T-helper 9 cell (primary cell): Measurements from ENCODE around the gene SPRR2A.
"Not testable (repeated sequence)": the region's sequence is repeated elsewhere in the genome, so short reads cannot be mapped to it uniquely, and the experiment has no call there.

Source experiments
- DNase-seq: peaks from one replicate; pipeline ENCODE4 v3.0.0-alpha.2; 2020
- total RNA-seq, 2 donors: gene quantifications; one replicate each; lab custom pipeline; 2026; lab: John Stamatoyannopoulos, UW

The SPRR2A gene
- 0 reads per million in 2 donors for total RNA-seq

DNA sequence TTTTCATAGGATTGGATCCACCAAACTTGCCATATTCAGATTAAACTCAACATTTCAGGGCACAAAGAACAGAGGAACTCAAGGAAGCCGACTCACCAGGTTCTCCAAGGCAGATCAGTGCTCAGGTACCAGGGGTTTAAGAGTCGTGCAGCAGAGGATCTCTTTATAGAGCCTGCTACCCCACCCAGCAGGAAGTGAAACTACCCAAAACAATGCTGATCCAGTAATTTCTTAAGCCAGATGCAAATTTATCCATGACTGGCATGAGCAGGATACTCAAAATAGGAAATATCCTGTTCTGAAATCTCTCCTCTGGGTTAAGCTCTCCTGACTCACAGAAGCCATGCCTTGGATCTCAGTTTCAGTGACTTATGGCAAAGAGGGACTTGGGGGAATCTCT lies at the start of gene SPRR2A:
Gene SPRR2A (minus strand): TSS at position 138 of the 400 bp plus-strand sequence. CDS start 777 bp downstream, outside the sequence.
- DNase-seq, result no peak

DNA sequence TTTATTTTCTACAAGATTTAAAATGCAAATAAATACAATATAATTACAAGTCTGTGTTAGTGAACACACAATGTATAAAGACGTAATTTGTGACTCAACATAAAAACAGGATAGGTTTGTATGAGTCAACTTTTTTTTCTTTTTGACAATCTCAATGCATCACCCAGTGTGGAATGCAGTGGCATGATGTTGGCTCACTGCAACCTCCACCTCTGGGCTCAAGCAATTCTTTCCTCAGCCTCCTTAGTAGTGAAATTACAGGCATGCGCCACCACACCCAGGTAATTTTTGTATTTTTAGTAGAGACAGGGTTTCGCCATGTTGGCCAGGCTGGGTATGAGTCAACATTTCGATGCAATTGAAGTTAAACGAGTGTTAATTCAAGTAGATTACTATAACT lies 42.9 kb upstream of the SPRR2A start:
- DNase-seq, result no peak

DNA sequence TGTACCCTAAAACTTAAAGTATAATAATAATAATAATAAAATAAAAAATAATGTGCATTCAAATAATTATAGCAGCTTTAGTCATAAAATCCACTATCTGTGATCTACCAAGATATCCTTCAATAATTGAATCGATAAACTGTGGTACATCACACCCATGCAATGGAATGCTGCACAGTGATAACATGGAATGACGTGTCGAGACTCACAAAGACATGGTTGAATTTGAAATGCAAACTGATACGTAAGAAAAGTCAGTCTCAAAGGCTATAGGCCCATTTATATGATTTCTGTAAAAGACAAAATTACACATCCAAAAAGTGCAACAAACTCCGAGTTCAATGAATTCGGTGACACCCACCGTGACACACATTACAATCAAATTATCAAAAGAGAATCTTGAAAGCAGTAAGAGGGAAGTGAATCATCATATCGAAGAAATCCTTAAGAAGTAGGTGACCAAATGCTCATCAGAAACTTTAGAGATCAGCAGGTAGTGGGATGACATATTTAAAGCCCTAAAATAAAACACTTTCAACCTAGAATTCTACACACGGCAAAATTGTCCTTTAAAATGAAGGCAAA lies 42.2 kb upstream of the SPRR2A start:
- no peak for DNase-seq

DNA sequence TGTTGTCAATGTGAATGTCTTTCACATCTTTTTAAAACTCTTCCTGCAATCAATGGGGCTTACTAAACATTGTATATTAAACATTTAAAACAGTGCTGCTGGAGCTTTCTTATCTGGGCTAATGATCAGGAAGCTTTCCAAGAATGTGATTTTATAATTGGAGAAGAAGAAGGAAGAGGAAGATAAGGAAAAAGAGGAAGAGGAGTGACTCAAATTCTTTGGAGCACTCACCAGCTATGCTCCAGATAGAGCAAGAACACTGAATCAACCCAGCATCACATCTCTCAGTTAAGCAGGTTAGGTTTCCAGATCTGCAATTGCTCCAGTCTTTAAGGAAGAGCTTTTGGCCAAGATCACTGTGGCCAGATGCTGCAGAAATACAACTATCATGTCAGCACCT lies 38.5 kb upstream of the SPRR2A start:
- no peak for DNase-seq

DNA sequence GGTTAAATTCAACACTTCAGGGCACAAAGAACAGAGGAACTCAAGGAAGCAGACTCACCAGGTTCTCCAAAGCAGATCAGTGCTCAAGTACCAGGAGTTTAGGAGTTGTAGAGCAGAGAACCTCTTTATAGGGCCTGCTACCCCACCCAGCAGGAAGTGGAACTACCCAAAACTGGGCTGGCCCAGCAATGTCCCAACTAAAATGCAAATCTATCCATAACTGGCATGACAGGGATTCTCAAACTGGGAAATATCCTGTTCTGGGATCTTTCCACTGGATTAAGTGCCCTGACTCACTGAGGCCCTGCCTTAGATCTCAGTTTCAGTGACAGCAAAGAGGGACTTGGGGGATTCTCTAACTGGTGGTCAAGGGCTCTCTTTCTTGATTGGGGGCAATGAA lies 37.1 kb upstream of the SPRR2A start, which contains the start of gene SPRR2E:
Gene SPRR2E (minus strand): TSS at position 101 of the 400 bp plus-strand sequence. CDS start 775 bp downstream, outside the sequence.
- no peak for DNase-seq

DNA sequence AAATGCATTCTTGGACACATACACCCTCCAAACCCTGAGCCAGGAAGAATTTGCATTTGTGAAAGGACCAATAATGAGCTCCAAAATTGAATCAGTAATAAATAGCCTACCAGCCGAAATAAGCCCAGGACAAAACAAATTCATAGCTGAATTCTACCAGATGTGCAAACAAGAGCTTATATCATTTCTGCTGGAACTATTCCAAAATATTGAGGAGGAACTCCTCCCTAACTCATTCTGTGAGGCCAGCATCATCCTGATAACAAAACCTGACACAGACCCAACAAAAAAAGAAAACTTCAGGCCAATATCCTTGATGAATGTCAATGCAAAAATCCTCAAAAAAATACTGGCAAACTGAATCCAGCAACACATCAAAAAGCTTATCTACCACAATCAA lies 30.3 kb upstream of the SPRR2A start:
- DNase-seq, result no peak

DNA sequence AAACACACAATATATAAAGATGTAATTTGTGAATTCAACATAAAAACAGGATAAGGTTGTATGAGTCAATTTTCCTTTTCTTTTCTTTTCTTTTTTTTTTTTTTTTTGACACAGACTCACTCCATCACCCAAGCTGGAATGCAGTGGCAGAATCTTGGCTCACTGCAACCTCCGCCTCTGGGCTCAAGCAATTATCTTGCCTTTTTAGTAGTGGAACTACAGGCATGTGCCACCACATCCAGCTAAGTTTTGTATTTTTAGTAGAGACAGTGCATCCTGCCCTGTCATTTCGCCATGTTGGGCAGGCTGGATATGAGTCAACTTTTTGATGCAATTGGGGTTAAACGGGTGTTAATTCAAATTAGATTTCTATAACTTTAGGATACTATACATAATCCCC lies 24.4 kb upstream of the SPRR2A start:
- no peak for DNase-seq

DNA sequence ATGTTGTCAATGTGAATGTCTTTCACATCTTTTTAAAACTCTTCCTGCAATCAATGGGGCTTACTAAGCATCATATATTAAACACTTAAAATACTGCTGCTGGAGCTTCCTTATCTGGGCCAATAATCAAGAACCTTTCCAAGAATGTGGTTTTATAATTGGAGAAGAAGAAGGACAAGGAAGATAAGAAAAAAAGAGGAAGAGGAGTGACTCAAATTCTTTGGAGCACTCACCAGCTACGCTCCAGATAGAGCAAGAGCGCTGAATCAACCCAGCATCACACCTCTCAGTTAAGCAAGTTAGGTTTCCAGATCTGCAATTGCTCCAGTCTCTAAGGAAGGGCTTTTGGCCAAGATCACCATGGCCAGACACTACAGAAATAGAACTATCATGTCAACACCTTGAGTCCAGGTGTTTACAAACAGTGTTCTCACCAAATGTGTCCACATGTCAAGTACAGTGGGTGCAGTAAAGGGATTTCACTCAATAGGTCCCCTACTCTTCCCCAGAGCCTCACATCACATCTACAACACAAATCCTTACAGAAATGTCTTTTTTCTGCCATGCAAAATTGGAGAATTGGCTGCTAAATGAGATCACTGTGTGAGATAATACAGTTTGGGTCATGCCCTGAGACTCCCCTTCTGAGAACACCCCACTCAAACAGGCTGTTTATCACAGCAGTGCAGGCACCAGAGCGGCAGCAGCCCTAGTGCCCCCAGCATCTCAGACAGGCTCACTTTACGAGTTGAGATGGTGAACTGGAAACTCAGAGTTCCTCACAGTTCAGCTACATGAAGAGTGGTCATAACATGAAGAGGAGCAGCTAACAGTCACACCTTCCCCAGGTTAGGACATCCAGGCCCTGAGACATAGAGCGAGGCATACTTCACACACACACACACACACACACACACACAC lies 15.8 kb upstream of the SPRR2A start:
- no peak for DNase-seq

DNA sequence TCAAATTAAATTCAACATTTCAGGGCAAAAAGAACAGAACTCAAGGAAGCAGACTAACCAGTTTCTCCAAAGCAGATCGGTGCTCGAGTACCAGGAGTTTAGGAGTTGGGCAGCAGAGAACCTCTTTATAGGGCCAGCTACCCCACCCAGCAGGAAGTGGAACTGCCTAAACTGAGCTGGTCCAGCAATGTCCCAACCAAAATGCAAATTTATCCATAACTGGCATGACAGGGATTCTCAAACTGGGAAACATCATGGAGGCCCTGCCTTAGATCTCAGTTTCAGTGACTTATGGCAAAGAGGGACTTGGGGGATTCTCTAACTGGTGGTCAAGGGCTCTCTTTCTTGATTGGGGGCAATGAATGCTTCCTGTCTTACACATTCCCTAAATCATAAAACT lies 14.2 kb upstream of the SPRR2A start, which contains the start of gene SPRR2B:
Gene SPRR2B (minus strand): TSS at position 101 of the 400 bp plus-strand sequence. CDS start 772 bp downstream, outside the sequence.
- no peak for DNase-seq

DNA sequence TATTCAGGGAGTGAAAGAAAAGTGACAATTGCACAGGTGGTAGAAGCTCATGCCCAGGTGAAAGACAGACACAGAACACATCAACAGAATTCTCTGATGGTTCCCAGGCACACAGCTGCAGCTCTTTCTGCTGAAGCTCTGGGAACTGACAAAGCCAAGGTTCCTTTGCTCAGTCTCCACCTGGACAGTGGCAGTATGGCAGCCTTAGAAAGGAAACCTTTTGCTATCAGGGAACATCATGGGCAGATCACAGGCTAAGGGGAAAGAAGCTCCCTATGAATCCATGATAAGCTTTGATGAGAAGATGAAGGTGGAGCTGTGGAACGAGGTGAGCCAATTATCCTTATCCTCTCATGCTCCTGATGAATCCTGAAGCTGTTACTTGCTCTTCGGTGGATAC lies 12.9 kb upstream of the SPRR2A start:
- no peak for DNase-seq

DNA sequence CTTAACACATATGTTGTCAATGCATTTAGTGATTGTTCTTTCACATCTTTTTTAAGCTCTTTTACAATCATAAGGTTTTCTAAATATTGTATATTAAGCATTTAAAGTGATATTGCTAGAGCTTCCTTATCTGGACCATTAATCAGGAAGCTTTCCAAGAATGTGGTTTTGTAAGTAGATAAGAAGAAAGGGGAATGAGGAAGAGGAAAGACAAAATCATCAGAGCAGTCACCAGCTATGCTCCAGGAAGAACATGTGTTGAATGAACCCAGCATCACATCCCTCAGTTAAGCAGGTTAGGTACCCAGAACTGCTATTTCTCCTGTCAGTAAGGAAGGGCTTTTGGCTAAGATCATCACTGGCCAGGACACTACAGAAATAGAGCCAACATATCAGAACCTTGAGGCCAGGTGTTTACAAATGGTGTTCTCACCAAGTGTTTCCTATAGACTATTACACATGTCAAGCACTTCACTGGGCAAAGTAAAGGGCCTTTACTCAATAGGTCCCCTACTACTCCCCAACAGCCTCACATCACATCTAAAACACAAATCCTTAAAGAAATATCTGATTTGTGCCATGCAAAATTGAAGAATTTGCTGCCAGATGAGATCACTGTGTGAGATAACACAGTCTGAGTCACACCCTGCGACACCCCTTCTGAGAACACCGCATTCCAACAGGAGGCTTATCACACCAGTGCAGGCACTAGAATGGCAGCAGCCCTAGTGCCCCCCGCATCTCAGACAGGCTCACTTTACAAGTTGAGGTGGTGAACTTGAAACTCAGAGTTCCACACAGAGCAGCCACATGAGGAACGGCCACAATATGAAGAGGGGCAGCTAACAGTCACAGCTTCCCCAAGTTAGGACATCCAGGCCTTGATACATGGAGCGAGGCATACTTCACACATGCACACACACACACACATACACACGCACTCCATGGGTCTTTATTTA lies 1.8 kb upstream of the SPRR2A start:
- DNase-seq, result no peak

DNA sequence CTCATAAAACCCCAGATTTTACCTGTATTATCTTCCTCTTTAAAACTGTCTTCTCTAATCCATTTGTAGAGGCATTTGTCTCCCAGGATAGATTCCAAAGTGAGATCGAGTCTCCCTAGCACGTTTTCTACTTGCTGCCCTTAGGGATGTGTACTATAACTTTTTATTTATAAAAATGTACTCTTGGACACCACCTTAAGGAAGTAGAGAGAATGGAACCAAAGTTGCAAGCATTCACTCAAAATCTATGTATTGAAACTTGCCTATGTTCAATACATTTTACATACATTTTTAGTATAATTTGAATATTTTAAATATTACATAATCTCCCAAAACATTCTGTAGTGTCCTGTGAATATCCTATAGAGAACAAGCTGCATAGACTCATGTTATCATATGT lies 842 bp upstream of the SPRR2A start:
- DNase-seq, result no peak

DNA sequence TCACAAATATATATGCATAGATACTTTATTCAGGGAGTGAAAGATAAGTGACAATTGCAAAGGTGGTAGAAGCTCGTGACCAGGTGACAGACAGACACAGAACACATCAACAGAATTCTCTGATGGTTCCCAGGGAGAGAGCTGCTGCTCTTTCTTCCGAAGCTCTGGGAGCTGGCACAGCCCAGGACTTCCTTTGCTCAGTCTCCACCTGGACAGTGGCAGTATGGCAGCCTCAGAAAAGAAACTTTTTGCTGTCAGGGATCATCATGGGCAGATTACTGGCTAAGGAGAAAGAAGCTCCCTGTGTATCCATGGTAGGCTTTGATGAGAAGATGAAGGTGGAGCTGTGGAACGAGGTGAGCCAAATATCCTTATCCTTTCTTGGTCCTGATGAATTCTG lies 1.2 kb downstream of the SPRR2A start:
- DNase-seq, result not testable (repeated sequence)

DNA sequence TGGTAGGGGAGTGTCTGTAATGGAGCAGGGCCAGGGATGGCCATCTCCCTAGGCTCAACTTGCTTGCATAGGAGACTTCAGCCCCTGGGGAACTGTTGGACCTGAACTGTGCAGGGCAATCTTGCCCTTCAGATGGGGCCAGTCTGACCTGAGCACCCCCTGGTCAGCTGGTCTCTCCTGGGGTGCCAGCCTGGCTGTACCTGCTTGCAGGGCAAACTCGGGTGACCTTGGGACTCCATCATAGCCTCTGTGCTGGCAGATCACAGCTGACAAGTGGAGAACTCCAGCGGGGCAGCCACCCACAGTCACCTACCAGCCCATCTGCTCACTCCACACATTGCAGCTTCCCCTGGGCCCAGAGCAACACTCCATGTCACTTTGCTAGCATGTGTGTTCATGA lies 8.1 kb downstream of the SPRR2A start:
- DNase-seq, result no peak

DNA sequence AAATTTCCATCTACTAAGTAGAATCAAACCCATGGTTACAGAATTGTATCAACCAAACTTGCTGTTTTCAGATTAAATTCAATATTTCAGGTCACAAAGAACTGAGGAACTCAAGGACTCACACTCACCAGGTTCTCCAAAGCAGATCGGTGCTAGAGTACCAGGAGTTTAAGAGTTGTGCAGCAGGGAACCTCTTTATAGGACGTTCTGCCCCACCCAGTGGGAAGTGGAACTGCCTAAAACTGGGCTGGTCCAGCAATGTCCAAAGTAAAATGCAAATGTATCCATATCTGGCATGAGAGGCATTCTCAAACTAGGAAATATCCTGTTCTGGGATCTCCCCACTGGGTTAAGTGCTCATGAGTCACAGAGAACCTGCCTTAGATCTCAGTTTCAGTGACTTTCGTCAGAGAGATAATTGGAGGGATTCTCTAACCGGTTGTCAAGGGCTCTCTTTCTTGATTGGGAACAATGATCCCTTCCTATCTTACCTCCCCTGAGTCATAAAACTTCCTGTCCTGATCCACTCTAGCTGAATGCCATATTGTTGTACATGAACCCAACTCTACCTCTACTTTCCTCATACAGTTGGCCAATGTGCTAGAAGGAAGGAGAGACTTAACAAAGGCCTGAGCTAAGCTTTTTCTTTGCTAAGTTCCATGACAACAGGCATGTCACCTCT lies 16.2 kb downstream of the SPRR2A start, which contains the start of gene SPRR2D:
Gene SPRR2D (minus strand): TSS at position 171 of the 682 bp plus-strand sequence. CDS start 774 bp downstream, outside the sequence.
- DNase-seq, result no peak

DNA sequence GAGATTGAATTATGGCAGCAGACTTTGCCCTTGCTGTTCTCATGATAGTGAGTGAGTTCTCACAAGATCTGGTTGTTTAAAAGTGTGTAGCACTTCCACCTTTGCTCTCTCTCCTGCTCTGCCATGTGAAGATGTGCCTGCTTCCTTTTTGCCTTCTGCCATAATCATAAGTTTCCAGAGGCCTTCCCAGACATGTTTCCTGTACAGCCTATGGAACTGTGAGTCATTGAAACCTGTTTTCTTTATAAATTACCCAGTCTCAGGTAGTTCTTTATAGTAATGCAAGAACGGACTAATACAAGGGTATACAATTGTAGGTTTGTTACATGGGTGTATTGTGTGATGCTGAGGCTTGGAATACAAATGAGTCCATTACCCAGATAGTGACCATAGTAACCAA lies 22.1 kb downstream of the SPRR2A start:
- DNase-seq, result no peak

DNA sequence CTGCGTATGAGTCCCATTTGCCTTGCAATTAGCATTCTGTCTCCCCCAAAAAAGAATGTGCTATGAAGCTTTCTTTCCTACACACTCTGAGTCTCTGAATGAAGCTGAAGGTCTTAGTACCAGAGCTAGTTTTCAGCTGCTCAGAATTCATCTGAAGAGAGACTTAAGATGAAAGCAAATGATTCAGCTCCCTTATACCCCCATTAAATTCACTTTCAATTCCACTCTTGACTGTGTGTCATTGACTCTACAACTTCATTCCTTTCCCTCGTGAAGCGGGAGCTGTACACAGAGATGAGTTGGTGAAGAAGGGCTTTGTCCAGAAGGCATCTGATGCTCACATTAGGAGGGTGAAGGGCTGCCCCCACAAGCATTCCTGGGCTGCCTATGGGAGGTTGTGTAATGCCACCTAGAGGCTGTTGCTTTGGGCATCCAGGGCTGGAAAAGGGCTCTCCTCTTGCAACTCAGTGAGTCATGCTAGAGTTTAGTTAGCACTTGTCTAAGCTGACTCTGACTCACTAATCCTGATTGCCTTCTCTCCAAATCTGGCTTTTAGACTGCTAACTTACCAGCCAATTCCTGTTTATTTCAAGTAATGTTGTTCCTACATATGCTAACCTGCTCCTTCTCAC lies 24.5 kb downstream of the SPRR2A start:
- DNase-seq, result no peak

DNA sequence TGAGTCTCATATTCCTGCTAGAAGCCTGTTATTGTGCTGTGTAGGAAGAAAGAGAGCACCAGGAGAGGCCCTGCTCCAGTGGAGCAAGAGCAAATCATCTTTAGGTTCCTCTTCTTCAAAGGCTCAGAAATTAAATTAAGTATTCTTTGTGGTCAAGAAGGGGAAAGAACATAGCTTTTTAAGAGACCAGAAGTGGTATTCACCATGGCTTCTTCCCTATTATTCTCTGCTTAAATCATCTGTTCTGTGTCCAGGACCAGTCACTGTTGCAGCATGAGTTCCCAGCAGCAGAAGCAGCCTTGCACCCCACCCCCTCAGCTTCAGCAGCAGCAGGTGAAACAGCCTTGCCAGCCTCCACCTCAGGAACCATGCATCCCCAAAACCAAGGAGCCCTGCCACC lies 25.2 kb downstream of the SPRR2A start:
- no peak for DNase-seq

DNA sequence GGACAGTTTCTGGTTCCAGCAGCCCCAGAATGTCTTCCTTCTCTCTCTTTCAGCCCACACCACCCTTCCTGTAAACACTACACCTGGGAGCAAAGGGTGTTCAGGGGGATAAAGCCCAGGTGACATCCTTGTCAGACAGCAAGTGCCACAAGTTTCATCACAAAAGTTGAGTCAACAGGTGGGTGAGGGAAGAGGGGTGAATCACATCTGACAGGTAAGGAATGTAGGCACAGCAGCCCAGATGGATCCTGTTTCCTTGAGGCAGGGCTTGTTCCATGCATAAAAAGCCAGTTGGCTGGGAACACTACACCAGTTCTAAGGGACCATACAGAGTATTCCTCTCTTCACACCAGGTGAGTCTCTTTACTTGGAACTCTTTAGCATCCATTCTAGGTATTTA lies 26.4 kb downstream of the SPRR2A start, which contains the start of gene SPRR1B:
Gene SPRR1B (plus strand): TSS at position 309 of the 400 bp plus-strand sequence. CDS start 1,143 bp downstream, outside the sequence.
- DNase-seq, result no peak

DNA sequence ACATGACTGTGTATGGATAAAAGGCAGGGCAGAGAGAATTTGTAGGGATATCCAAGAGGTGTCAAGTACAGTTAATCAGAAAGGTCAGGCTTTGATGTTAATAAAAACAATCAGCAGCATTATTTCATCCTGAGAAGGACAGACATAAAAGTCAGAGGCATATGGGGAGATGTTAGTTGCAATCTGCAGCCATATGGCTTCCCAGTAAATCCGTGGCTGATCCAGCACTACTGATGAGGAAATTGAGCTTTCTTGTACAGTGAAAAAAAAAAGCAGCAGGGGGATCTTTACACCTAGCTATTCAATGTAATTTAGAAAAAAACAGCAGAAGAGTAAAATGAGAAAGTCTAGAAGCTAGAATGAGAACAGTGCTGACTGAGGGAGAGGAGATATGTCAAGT lies 28.5 kb downstream of the SPRR2A start:
- no peak for DNase-seq

DNA sequence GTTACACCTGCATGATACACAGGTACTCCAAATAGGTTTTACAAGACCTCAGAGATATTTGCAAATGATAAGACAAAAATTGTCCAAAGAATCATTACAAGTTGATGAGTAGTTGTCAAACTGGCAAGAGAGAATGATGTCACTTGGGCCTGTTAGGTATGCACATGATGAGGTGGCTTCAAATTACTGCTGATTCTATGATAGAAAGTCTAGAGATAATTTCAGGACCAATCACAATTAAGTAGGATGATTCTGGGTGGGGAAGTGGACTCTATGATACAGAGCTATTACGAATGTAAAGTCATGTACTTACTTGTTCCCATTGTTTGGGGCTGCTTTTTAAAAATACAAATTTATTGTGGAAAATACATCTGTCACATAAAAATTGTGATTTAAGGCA lies 31.5 kb downstream of the SPRR2A start:
- DNase-seq, result no peak
